Activated CD8-positive, alpha-beta memory T cell treated with anti-CD3 and anti-CD28 coated beads, Interleukin-2, amount 10 ng/mL, durations not matched to agents 7 days and 5 days (primary cell): ENCODE measurements around the gene NSUN4. TPM values are rescaled to one million over a fixed set of nuclear protein-coding genes. Genes with fewer than 3 reads are reported as not detected.

ENCODE experiments used
- ATAC-seq: fragments of 150-1000 bp; cut with Tn5 transposase; one replicate; pipeline ENCODE4 v1.10.0; 2021; ENCODE audit warnings: moderate library complexity
- CTCF ChIA-PET: fragments of 350-600 bp; sonication (Branson Sonifier 250); formaldehyde crosslinking; loops from one replicate; lab custom pipeline; 2021; ENCODE audit warnings: antibody characterized with exemption; lab: Charles Lee
- DNase-seq: peaks from one replicate; pipeline ENCODE4 v3.0.0-alpha.2; 2020
- H3K27ac Mint-ChIP-seq: one replicate; pipeline ENCODE4 v1.8.0; 2021; ENCODE audit warnings: mild to moderate bottlenecking, mixed read lengths
- H3K27me3 Mint-ChIP-seq: one replicate; pipeline ENCODE4 v1.8.0; 2021; ENCODE audit warnings: mixed read lengths
- H3K36me3 Mint-ChIP-seq: one replicate; pipeline ENCODE4 v1.8.0; 2021; ENCODE audit warnings: mild to moderate bottlenecking, mixed read lengths
- H3K4me1 Mint-ChIP-seq: one replicate; pipeline ENCODE4 v1.8.0; 2021; ENCODE audit warnings: mixed read lengths
- H3K4me3 Mint-ChIP-seq: one replicate; pipeline ENCODE4 v1.8.0; 2021; ENCODE audit warnings: mild to moderate bottlenecking, moderate library complexity, mixed read lengths
- H3K9me3 Mint-ChIP-seq: one replicate; pipeline ENCODE4 v1.8.0; 2022; ENCODE audit warnings: low read depth, mixed read lengths
- total RNA-seq, 2 experiments: library from RNA; stranded (reverse); gene quantifications; one replicate each; pipeline ENCODE4 v1.2.3, GENCODE V29; 2021

The NSUN4 gene
- total RNA-seq, 2 experiments from 2014 or later: 20.6 to 26.7 TPM

DNA sequence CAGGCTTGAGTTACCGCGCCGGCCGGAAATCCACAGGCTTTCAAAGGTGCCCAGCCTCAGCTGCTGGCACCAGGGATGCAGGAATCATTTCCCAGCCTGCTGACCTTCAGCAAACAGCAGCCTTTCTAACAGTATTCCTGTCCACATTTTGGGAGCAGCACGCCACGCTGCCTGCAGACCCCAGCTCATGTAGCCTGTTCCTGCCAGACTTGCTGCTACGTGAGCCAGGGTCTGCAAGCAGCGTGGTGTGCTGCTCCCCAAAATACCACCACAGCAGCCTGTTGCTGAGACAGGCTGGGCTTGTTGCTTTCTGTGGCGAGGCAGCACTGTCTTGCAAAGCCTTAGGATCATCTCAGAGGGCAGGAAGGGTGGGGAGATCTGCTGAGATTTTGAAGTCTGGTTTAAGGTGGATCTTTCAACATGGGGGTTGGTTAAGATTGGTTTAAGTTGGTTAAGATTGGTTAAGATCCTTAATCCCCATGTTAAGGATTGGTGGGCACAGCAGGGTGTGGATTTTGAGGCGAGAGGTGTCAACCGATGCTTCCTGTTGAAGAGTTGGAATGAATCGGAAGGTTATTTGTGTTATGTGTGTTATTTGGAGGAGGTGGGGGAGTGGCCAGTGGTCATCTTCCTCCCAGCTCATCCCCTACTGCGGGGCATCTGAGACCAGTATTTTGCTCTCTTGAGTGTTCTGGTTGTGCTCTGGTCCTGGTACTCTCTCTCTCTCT lies 66.4 kb downstream of the NSUN4 start:
- Mint-ChIP-seq H3K9me3 (no peaks in the 10 kb centered on the region), H3K27me3 (no peaks in the 10 kb centered on the region), H3K27ac (no peak overlapping the region), H3K4me3 (no peak overlapping the region), H3K36me3 (no peaks in the 10 kb centered on the region), H3K4me1 (peaks cover 4% of the 10 kb centered on the region)
- no peak for ATAC-seq
- CTCF ChIA-PET: interaction anchor here (0.6 to 2.2 kb wide), 14 partner anchors 16 to 776 kb away, joined by 3 to 5 read pairs (median 3); no protein-coding TSS in a partner anchor
- no peak for DNase-seq

DNA sequence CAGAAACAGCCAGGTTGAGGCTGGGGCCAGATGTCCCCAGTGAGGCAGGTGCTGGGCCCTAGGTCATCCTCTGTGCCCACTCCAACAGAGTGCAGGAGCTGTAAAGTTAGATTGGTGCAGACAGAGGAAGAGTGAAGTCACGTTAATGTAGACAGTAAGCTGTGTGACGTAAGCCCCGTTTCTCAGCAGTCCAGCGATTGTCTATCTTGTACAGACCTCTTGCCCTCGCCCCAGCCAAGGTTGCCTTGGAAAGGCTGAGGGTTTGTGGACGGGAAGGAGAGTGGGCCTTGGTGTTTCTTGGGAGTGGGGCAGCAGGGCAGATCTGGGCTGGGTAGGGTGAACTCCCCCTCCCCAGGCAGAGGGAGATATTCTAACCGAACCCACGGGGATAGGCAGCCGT lies 67.0 kb downstream of the NSUN4 start:
- Mint-ChIP-seq H3K36me3 (no peaks in the 10 kb centered on the region), H3K27ac (no peak overlapping the region), H3K27me3 (no peaks in the 10 kb centered on the region), H3K4me3 (no peak overlapping the region), H3K9me3 (no peaks in the 10 kb centered on the region), H3K4me1 (peaks cover 4% of the 10 kb centered on the region)
- ATAC-seq (no peak), DNase-seq (no peak)
- CTCF ChIA-PET: interaction anchor here (1.2 to 2.2 kb wide), 3 partner anchors 39 to 122 kb away, joined by 3 to 5 read pairs (median 5); no protein-coding TSS in a partner anchor

DNA sequence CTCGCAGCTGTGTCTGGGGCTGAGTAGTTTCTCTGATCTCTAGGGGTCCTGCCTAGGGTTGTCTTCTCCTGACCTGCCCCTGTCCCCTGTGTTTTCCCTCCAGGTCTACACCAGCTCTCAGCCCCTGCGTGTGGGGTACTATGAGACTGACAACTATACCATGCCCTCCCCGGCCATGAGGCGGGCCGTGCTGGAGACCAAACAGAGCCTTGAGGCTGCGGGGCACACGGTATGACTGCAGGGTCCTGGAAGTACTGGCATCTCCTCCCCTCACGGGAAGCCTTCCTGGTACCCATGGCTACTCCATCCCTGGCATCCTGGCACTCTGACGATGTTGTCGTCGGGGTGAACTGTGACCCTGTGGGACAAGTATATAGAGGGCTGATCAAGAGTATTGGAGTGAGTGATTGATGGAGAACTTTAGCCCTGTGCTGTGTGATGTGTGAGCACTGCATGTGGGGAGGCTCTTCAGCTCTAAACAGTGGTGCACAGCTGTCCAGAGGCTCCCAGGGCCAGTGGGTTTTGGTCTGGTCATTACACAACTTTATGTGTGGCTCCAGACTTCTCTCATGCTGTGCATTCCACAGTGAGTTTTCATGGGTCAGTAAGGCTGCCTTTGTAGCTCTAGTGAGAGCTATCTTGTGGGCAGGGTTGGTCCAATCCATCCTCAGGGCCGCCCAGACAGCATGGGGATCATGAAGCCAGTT lies 67.9 kb downstream of the NSUN4 start:
- CTCF ChIA-PET: interaction anchor here (0.6 to 2.2 kb wide), 6 partner anchors 10 to 771 kb away, joined by 3 to 10 read pairs (median 4); a partner anchor contains a TSS

GRCh38 chr1:46409063-46409372 lies 68.4 kb downstream of the NSUN4 start:
- Mint-ChIP-seq H3K27ac (no peak overlapping the region), H3K4me3 (no peak overlapping the region)
- CTCF ChIA-PET: interaction anchor here (1.1 to 2.2 kb wide), 6 partner anchors 33 to 770 kb away, joined by 3 to 10 read pairs (median 4); a partner anchor contains a TSS

More for the DNA sequence above, 67.9 kb downstream of the NSUN4 start:
- ATAC-seq: no peak
- H3K9me3 Mint-ChIP-seq: no peaks in the 10 kb centered on the region
- no peak for DNase-seq
- no peaks in the 10 kb centered on the region for H3K36me3 Mint-ChIP-seq
- H3K4me3 Mint-ChIP-seq: no peak overlapping the region
- H3K4me1 Mint-ChIP-seq: peaks cover 4% of the 10 kb centered on the region
- H3K27me3 Mint-ChIP-seq: no peaks in the 10 kb centered on the region
- H3K27ac Mint-ChIP-seq: no peak overlapping the region

GRCh38 chr1:46410156-46411009 lies 69.8 kb downstream of the NSUN4 start:
- no peak overlapping the region for H3K4me3 Mint-ChIP-seq
- no peaks in the 10 kb centered on the region for H3K9me3 Mint-ChIP-seq
- H3K27ac Mint-ChIP-seq: no peak overlapping the region
- DNase-seq (no peak), ATAC-seq (no peak)
- H3K4me1 Mint-ChIP-seq: peaks cover 7% of the 10 kb centered on the region
- no peaks in the 10 kb centered on the region for H3K27me3 Mint-ChIP-seq
- CTCF ChIA-PET: interaction anchor here (1.8 to 2.0 kb wide), 2 partner anchors 32 to 137 kb away, joined by 3 to 10 read pairs; no protein-coding TSS in a partner anchor
- no peaks in the 10 kb centered on the region for H3K36me3 Mint-ChIP-seq

More at GRCh38 chr1:46409063-46409372, 68.4 kb downstream of the NSUN4 start:
- DNase-seq (no peak), ATAC-seq (no peak)
- Mint-ChIP-seq H3K36me3 (no peaks in the 10 kb centered on the region), H3K4me1 (peaks cover 7% of the 10 kb centered on the region), H3K27me3 (no peaks in the 10 kb centered on the region), H3K9me3 (no peaks in the 10 kb centered on the region)

DNA sequence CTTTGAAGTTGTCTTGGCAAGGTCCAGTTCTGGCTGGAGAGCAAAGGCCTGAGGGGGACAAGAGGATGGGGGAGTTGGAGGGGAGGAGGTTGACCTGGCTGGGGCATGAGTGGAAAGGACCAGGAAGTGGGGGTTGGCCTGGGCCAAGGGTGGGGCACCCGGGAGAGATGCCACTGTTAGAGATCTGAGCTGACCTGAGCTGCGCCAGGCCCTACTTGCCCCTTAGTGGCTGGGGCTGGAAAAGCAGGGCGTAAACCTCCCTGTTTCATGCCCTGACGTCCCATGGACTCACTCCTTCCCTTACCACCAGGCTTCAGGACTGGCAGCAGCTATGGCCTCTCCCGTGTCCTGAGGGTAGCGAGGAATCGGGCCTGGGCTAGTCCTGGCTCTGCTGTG lies 70.4 kb downstream of the NSUN4 start:
- DNase-seq (no peak), ATAC-seq (no peak)
- Mint-ChIP-seq H3K27me3 (no peaks in the 10 kb centered on the region), H3K36me3 (no peaks in the 10 kb centered on the region), H3K27ac (no peak overlapping the region), H3K4me3 (no peak overlapping the region), H3K9me3 (no peaks in the 10 kb centered on the region), H3K4me1 (peaks cover 7% of the 10 kb centered on the region)
- CTCF ChIA-PET: interaction anchor here (2.4 kb wide), 1 partner anchor 15 kb away, joined by 7 read pairs; no protein-coding TSS in a partner anchor

Other genes starting within 250 kb of the NSUN4 start
- gene PIK3R3, start 208.2 kb upstream of the NSUN4 start, total RNA-seq: 1 to 10 TPM; 6.7 to 9.6 TPM
- gene TSPAN1, start 165.7 kb upstream of the NSUN4 start, total RNA-seq: not detected
- gene P3R3URF, start 164.3 kb upstream of the NSUN4 start, total RNA-seq: not detected
- 10 to 100 TPM; 32.2 to 37.6 TPM for gene POMGNT1, start 142.4 kb upstream of the NSUN4 start, total RNA-seq
- not detected for gene LURAP1, start 137.5 kb upstream of the NSUN4 start, total RNA-seq
- gene RAD54L, start 93.0 kb upstream of the NSUN4 start, total RNA-seq: 10 to 100 TPM; 57.2 to 85.3 TPM
- gene LRRC41, start 37.2 kb upstream of the NSUN4 start, total RNA-seq: 10 to 100 TPM; 33.4 to 44.7 TPM
- gene UQCRH, start 37.1 kb upstream of the NSUN4 start, total RNA-seq: 100 to 1,000 TPM; 279 to 302 TPM
- gene FAAH, start 53.5 kb downstream of the NSUN4 start, total RNA-seq: 1 to 10 TPM; 3.1 to 3.9 TPM
- under 1 TPM in 1 of 2 experiments, not detected in 1; 0.15 TPM for gene DMBX1, start 149.0 kb downstream of the NSUN4 start, total RNA-seq
- not detected for gene KNCN, start 210.8 kb downstream of the NSUN4 start, total RNA-seq